Medulla oblongata (tissue), 1 donor: Measurements from ENCODE around the gene STXBP6.
A peak's percentile ranks its signal among the peaks of the same experiment; 100 is the strongest.

Experiments
- DNase-seq: peaks from one replicate; pipeline ENCODE4 v3.0.0-alpha.2; 2015; ENCODE audit errors: extremely low spot score

The STXBP6 gene

GRCh38 chr14:24831677-24832076, 218.3 kb downstream of the STXBP6 start:
- DNase-seq, result no peak

GRCh38 chr14:24829862-24830261, 220.1 kb downstream of the STXBP6 start:
- DNase-seq, result no peak

- no peak for DNase-seq
Measured at GRCh38 chr14:24828486-24828885, 221.5 kb downstream of the STXBP6 start.

- DNase-seq, result no peak
Measured at GRCh38 chr14:24826390-24826789, 223.6 kb downstream of the STXBP6 start.

- no peak for DNase-seq
Measured at GRCh38 chr14:24820616-24821015, 229.3 kb downstream of the STXBP6 start.

- no peak for DNase-seq
Measured at GRCh38 chr14:24818823-24819341, 231.1 kb downstream of the STXBP6 start.

GRCh38 chr14:24818058-24818822, 231.7 kb downstream of the STXBP6 start:
- no peak for DNase-seq

GRCh38 chr14:24817212-24818057, 232.5 kb downstream of the STXBP6 start:
- DNase-seq, result peak; percentile 59

GRCh38 chr14:24816929-24817211, 233.1 kb downstream of the STXBP6 start:
- no peak for DNase-seq

GRCh38 chr14:24816011-24816928, 233.7 kb downstream of the STXBP6 start:
- no peak for DNase-seq

GRCh38 chr14:24815543-24815942, 234.4 kb downstream of the STXBP6 start:
- DNase-seq, result no peak

GRCh38 chr14:24814944-24815343, 235.0 kb downstream of the STXBP6 start:
- DNase-seq, result no peak

- no peak for DNase-seq
Measured at GRCh38 chr14:24814346-24814745, 235.6 kb downstream of the STXBP6 start.

GRCh38 chr14:24813819-24814259, 236.1 kb downstream of the STXBP6 start:
- DNase-seq, result no peak

- no peak for DNase-seq
Measured at GRCh38 chr14:24813089-24813815, 236.7 kb downstream of the STXBP6 start.

- no peak for DNase-seq
Measured at GRCh38 chr14:24809135-24809534, 240.8 kb downstream of the STXBP6 start.

GRCh38 chr14:24808412-24808811, 241.5 kb downstream of the STXBP6 start:
- no peak for DNase-seq

GRCh38 chr14:24806061-24806678, 243.8 kb downstream of the STXBP6 start:
- peak; percentile 70 for DNase-seq

- DNase-seq, result no peak
Measured at GRCh38 chr14:24804552-24805212, 245.3 kb downstream of the STXBP6 start.

GRCh38 chr14:24803933-24804494, 245.9 kb downstream of the STXBP6 start:
- no peak for DNase-seq
